GM20000 (cell line): ENCODE results near the gene TCEANC.
"Not testable (repeated sequence)": the region's sequence is repeated elsewhere in the genome, so short reads cannot be mapped to it uniquely, and the experiment has no call there.

Experiments used
- DNase-seq: peaks from one replicate; pipeline ENCODE4 v3.0.0; 2012; ENCODE audit warnings: low spot score
- TF ChIP-seq, protein P1 (sequence below): IDR thresholded peaks from 2 replicates; pipeline ENCODE4 v1.5.1; 2012; ENCODE audit warnings: mild to moderate bottlenecking, control low read depth; ENCODE audit errors: extremely low read depth, missing control alignments

The TCEANC gene

DNA sequence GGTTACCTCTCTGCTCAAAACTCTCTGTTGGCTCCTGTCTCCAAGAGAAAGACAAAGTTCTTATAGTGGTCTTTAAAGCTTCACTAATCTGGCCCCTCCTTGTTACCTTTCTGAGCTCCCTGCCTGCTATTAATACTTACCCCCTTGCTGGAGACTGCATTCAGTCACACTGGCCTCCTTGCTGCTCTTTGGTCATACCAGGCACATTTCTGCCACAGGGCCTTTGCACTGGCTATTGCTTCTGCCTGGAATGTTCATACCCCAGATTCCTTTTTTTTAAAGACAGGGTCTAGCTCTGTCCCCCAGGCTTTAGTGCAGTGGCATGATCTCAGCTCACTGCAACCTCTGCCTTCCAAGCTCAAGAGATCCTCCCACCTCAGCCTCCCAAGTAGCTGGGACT is 20.1 kb downstream of the TCEANC start:
- TF ChIP-seq, protein P1, sequence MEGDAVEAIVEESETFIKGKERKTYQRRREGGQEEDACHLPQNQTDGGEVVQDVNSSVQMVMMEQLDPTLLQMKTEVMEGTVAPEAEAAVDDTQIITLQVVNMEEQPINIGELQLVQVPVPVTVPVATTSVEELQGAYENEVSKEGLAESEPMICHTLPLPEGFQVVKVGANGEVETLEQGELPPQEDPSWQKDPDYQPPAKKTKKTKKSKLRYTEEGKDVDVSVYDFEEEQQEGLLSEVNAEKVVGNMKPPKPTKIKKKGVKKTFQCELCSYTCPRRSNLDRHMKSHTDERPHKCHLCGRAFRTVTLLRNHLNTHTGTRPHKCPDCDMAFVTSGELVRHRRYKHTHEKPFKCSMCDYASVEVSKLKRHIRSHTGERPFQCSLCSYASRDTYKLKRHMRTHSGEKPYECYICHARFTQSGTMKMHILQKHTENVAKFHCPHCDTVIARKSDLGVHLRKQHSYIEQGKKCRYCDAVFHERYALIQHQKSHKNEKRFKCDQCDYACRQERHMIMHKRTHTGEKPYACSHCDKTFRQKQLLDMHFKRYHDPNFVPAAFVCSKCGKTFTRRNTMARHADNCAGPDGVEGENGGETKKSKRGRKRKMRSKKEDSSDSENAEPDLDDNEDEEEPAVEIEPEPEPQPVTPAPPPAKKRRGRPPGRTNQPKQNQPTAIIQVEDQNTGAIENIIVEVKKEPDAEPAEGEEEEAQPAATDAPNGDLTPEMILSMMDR: no peak
- no peak for DNase-seq

DNA sequence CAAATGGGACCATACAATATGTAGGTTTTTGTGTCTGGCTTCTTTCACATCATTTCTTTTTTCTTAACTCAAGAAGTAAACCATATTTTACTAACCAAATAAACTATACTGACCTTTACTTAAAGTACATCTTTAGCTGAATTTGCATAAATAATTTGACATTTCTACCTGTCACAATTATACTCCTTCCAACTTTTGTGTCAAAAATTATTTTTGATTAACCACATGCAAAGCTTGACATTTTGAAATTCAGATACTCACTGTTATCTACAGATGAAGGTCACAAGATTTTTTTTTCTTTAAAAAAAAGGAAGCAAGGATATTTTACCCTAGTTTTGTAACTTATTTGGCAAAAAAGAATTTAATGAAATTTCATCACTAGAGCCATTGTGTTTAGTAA is 23.9 kb downstream of the TCEANC start:
- TF ChIP-seq, protein P1: no peak

DNA sequence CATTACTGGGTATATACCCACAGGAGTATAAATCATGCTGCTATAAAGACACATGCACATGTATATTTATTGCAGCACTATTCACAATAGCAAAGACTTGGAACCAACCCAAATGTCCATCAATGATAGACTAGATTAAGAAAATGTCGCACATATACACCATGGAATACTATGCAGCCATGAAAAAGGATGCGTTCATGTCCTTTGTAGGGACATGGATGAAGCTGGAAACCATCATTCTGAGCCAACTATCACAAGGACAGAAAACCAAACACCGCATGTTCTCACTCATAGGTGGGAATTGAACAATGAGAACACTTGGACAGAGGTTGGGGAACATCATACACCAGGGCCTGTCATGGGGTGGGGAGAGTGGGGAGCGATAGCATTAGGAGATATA is 26.8 kb downstream of the TCEANC start:
- not testable (repeated sequence) for DNase-seq

More for the DNA sequence above, 23.9 kb downstream of the TCEANC start:
- DNase-seq: no peak

DNA sequence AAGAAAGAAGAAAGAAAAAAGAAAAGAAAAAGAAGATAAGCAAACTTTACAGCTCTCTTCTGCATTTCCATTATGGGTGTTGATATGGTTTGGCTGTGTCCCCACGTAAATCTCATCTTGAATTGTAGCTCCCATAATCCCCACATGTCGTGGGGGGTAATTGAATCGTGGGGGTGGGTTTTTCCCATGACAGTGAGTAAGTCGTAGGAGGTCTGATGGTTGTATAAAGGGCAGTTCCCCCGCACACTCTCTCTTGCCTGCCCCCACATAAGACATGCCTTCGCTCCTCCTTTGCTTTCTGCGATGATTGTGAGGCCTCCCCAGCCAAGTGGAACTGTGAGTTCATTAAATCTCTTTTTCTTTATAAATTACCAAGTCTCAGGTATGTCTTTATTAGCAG is 28.7 kb downstream of the TCEANC start:
- TF ChIP-seq, protein P1: no peak
- DNase-seq: no peak

DNA sequence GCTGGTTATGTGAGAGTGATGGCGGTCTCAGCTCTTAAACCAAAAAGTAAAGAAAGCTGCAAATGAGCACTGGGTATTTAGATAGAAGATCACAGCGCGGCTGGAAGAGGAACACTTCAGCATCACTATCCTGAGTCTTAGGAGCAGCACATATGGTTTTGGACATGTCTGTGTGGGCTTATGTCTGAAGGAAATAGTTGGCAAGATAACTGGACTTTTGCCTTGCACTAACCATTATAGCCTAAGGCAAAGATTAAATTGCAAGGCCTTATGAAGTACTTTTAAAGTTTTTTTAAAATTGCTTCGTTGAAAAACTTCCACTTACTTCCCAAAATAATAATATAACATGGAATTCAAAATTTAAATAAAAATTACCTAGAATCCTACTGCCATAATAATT is 31.4 kb downstream of the TCEANC start:
- no peak for DNase-seq
- TF ChIP-seq, protein P1: no peak

DNA sequence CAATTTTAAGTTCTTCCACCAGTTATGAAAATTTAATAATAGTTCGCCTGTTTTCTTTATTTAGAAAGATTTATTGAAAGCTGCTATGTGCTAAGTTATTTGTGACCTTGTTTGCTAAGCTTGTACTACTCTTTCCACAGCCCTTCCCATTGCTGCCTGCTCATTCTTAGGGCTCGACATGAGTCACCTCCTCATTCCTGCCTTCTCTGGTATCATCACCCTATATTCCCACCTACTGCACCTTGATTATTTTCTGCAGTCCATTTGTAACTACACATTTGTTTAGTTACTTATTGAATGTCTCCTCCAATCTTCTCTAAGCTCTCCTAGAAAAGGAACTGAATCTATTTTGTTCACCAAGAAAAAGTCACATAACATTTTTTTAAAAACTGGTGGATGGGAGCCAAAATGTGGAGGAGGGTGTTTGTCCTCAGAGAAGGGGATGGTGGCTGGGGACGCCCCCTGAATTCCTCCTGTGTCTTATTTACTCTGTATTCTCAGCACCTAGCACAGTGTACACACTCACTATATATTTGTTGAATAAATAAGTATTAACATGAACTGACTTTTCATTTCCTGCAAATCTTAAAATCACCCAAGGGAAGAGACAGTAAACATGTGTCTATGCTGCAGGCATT is 32.3 kb downstream of the TCEANC start:
- no peak for DNase-seq

DNA sequence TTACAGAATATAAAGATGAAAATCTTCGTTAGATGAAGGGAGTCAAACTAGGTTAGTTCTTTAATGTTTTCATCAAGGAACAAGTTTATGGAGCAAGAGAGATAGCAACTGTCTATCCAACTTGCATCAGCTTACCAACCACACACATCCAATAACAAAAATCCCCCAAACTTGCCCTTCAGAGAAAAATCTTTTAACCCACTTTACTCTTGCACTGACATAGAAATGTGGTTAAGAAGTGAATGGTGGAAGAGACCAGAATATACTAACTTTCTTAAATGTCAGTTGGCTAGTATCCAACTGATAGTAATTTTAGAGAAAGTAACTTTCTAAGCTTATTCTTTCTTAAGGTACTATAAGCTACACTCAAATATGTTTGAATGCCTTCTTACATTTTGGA is 34.3 kb downstream of the TCEANC start:
- no peak for DNase-seq
- TF ChIP-seq, protein P1: no peak

More for the DNA sequence above, 32.3 kb downstream of the TCEANC start:
- TF ChIP-seq, protein P1: no peak

DNA sequence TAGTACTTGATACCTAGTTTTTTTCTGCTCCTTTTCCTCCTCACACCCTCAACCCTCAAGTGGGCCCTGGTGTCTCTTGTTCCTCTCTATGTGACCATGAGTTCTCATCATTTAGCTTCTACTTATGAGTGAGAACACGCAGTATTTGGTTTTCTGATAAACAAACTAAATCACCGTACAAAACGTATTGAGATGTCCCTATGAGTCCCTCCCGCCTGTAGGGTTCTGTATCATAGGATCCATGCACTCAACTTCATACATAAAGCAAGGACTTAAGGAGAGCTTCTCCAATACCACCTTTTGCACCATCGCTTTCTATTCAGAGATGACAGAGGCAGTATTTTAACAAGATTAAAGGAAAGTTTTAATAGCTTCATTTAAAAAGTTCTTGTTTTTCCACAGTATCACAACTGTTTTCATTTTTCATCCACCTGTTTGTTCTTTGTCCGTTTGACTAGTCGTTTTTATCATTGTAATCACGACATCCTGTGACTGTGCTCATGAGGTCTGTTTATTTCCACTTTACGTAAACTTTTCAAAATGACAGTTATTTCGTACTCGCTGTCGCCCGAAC is 35.5 kb downstream of the TCEANC start:
- TF ChIP-seq, protein P1: no peak
- DNase-seq: no peak
